Kidney tubule cell (primary cell): ENCODE data around the gene MAN1B1.
A peak's percentile ranks its signal among the peaks of the same experiment; 100 is the strongest.

ENCODE experiments used
- DNase-seq: peaks from one replicate; pipeline ENCODE4 v3.0.0-alpha.2; 2018; ENCODE audit warnings: low spot score

The MAN1B1 gene

DNA sequence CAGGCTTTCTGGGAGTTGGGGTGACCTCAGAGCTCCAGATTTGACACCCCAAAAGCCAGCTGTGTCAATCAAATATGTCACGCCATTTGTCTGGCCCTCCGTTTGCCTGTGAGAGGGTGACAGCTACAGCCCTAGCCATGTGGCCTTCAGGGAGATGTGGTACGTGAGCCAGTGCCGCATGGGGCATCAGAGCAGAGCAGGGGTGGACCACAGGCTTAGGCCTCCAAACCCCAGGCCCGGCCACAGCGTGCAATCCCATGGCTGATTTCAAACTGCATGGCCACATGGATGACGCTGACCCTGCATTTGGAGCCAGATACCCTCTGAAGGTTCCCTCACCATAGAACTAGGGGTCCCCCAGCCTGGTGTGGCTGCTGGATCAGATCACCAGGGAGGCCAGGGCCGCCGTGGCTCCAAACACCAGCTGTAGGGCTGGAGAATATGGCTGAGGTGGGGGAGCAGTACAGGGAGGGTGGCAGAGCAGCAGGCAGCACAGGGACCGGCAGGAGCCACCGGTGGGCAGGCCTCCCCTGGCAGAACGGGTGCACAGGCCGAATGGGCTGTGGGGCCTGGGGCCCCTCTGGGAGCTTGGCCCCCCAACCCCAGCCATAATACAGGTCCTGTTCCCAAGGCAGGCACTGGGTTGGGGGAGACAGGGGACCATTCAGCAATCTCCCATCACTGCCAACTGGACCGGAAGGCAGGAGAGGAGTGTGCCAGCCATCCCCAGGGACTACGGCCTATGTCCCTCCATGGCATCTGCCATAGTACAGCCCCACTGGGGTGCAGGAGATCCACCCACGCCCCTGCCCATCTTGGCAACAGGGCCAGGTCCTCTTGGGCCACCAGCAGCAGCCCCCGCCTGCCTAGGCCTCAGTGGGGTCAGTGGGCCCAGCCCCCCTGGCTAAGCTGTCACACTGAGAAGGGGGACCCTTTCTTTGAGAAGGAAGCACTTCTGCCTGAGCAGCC is 18.0 kb upstream of the MAN1B1 start:
- DNase-seq: no peak

DNA sequence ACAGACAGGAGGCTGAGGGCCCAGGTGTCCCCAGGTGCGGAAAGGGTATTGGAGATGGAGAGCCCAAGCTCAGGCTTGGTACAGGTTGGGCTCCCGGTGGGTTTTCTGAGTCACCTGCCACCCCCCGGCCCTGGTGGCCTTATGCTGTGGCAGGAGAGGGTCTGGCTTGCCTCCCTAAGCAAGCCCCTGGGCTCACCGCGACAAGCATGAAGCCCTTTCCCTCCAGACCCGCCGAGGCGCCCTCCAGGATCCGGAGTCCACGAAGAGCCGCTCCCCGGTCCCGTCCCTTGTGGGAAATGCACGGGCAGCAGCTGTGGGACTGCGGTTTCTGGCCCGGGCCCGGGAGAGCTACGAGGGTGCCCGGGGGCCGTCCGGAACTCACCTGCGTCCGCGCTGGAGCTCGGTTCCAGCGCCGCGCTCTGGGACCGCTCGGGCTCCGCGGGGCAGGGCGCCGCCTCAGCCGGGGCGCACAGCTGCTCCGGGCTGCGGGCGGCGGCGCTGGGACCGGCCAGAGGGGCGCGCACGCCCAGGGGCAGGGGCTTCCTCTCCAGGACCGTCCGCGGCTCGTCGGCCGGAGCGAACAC is 17.2 kb upstream of the MAN1B1 start:
- no peak for DNase-seq

DNA sequence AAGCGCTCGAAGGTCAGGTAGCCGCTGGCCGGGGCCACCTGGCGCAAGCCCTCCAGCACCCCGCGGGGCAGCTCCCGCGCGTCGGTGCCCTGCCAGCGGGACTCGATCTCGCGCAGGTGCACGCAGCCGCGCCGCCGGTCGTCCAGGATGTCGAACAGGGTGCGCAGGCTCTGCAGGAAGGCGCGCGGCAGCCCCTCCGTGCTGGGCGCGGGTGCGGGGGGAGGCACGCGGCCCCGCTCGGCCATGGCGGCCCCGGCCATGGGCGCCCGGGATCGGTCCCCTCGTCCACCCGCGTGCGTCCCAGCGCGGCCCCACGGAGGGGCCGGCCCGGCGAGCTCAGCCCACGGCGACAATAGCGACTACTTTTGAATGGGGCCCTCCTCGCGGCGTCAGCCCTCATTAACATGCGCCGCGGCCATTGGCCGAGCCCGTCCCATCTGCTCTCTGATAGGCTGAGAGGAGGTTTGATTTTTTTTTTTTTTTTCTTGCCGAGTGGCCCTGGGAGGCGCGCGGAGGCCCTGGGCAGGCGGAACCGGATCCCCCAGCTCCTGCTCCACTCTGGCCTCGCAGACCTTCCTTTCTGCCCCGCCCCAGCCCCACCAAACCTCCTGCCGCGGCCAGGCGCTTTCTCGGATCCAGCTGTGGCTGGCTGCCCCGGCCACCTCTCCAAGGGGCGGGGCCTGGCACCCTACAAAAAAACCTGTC is 16.4 kb upstream of the MAN1B1 start, which contains the start of gene SAPCD2:
TSS of gene SAPCD2 (minus strand) at position 357 of the 705 bp plus-strand sequence. CDS start at position 260, 97 bp downstream.
- peak; percentile 93 for DNase-seq

DNA sequence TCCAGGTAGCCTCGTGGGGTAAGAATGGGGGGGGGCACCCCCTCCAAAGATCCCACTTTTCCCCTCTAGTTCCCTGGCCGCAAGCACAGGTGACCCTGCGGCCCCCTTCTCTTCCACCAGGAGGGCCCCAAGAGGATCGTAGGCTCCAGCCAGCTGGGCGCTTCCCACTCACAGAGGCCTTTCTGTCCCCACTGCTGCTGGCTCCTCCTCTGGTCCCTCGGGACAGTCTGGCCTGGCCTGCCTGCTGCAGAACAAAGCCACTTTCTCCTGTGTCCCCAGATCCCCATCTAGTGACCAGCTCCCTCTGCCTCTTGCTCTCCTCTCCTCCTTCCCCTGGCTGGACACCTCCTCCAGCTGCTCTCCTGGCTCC is 15.9 kb upstream of the MAN1B1 start:
- no peak for DNase-seq

DNA sequence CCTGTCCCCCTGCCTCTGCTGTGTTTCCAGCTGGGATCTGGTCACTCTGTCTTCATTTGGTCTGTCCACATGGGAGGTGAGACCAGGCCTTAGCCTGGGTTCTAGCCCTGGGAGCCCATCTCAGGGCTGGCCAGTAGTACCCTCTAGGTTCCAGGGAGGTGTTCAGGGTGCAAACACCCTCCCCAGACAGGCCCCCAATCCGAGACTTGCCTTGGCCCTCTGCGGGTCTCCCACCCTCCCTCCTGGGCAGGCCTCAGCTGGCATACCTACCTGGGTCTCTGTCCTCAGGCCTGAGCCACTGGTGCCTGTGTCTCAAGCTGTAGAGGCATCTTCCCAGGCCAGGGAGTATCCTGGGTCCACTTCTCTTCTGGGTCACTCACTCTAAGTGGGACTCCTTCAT is 15.5 kb upstream of the MAN1B1 start:
- DNase-seq: no peak

DNA sequence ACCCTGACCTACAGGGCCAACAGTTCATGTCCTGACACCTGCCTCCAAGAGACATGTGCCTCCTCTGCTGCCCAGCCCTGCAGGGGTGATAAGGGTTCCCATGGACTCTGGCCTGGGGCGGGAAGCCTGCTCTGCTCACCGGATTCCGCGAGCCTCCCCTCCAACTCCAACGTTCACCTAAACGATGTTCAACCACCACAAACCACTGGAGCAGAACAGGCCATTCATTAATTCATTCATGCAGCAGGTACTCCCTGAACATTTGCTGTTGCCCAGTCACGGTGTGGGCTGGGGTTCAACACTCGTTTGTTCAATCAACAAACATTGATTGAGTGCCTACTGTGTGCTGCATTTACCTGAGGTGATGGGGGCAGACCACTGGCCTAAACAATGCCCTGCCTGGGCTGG is 12.8 kb upstream of the MAN1B1 start:
- no peak for DNase-seq

DNA sequence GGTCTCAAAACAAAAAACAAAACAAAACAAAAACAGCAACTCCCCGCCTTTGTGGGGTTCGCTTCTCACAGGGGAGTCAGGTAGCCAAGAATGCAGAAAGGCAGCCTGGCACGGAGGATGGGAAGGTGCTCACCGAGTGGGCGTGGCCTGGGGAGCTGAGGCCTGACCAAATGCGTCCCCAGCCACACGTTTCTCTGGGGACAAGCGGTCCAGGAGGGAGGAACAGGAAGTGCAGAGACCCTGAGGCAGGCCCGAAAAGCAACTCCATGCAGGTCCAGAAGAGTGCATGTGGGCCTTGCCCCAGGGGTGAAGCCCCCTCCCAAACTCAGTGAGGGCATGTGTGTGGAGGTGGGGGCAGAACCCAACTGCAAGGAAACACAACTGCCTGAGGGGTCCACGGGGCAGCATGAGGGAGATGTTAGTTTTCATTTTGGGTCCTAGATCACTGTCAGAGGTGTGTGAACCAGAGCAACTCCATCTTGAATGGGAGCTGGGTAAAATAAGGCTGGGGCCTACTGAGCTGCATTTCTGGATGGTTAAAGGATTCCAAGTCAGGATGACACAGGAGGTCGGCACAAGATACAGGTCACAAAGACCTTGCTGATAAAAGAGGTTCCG is 12.0 kb upstream of the MAN1B1 start:
- no peak for DNase-seq

DNA sequence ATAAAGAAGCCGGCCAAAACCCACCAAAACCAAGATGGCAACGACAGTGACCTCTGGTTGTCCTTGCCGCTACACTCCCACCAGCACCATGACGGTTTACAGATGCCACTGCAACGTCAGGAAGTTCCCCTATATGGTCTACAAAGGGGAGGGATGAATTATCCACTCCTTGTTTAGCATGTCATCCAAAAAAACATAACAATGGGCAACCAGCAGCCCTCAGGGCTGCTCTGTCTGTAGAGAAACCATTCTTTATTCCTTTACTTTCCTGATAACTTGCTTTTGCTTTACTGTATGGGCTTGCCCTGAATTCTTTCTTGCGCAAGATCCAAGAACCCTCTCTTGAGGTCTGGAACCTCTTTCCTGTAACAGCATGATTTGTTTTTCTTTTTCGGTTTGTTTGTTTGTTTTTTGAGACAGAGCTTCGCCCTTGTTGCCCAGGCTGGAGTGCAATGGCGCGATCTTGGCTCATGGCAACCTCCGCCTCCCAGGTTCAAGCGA is 11.5 kb upstream of the MAN1B1 start:
- no peak for DNase-seq

DNA sequence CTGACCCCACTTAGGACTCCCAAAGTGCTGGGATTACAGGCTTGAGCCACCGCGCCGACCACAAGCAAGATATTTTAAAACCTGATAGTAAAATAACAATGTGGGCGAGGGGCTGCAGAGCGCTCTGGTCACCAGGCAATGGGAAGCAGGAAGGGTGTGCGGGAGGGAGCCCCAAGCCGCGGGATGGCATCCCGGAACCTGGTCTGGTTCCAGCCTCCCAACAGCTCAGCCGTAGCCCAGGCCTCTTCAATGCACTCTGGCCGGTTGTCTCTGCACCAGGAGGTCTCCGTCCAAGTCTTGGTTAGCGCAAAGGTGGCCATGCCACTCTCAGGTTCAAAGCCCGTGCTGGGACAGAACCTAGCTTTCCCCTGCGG is 10.2 kb upstream of the MAN1B1 start:
- no peak for DNase-seq

DNA sequence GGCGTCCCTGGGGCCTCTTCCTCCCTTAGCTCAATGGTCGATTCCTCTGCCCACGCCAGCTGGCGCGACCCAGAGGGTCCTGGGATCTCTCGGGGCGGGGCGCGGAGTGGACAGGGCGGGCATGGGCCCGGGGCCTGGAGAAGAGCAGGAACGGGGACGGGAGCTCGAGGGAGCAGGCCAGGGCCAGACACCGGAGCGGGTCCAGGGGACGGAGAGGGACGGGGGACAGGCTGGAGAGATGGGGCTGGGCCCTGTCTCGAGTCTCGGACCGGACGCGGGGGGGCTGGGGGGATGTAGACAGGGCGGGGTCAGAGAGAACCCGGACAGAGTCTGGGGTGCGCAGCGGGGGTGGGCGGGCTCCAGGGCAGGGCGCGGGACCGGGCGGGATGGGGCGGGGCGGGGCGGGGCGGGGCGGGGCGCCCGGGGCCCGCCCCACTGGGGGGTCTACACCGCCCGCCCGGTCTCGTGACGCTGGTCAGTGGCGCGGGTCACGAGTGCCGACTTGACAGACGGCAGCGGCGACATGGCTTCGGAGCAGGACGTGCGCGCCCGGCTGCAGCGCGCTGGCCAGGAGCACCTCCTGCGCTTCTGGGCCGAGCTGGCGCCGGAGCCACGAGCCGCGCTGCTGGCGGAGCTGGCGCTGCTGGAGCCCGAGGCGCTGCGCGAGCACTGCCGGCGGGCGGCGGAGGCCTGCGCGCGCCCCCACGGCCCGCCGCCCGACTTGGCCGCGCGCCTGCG is 9.6 kb upstream of the MAN1B1 start, which contains the start of gene UAP1L1:
TSS of gene UAP1L1 (plus strand) at position 508 of the 738 bp plus-strand sequence. CDS start at position 524, 16 bp downstream.
- peak; percentile 47 for DNase-seq

DNA sequence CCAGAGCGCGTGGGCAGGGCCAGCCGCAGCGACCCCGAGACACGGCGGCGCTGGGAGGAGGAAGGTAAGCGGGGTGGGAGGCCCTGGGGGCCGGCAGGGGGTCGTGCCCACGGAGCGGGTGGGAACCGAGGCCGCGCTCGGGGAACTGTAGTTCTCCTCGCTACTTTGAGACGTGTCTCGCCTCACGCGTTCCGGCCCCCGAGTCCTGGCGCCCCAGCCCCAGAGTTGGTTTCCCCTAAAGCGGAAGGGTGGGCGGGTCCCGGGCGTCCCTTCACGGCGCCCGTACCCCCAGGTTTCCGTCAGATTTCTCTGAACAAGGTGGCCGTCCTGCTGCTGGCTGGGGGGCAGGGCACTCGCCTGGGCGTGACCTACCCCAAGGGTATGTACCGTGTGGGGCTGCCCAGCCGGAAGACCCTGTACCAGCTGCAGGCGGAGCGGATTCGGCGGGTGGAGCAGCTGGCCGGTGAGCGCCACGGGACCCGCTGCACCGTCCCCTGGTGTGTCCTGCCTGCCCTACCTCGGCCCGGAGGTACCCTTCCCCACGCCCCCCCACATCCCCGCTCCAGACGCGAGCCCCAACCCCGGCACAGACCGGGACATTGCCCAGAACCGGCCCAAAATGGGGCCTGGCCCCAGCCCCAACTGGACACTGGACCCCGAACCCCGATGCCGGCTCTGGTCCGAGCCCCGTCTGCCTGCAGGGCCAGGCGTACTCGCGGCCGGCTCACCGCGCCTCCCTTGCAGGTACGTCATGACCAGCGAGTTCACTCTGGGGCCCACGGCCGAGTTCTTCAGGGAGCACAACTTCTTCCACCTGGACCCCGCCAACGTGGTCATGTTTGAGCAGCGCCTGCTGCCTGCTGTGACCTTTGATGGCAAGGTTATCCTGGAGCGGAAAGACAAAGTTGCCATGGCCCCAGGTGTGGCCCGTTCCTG is 8.8 kb upstream of the MAN1B1 start:
- DNase-seq: peak; percentile 28

DNA sequence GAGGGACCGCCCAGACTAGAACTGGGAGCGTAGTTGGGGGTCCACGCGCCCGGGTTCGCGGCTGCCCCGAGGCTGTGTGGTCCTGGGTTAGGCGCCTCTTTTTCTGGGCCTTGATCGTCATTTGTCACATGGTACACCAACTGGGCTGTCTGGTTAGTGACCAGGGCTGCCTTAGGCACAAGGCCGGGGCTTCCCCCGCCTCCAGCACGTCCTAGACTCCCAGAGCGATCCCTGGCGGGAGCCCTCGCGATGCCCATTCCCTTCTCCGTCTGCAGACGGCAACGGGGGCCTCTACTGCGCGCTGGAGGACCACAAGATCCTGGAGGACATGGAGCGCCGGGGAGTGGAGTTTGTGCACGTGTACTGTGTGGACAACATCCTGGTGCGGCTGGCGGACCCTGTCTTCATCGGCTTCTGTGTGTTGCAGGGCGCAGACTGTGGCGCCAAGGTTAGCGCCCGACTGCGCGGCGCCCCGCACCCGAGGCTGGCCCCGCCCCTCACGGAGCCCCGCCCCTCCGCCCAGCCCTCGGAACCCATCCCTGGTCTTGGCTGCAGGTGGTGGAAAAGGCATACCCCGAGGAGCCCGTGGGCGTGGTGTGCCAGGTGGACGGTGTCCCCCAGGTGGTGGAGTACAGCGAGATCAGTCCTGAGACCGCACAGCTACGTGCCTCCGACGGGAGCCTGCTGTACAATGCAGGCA is 7.9 kb upstream of the MAN1B1 start:
- DNase-seq: no peak

DNA sequence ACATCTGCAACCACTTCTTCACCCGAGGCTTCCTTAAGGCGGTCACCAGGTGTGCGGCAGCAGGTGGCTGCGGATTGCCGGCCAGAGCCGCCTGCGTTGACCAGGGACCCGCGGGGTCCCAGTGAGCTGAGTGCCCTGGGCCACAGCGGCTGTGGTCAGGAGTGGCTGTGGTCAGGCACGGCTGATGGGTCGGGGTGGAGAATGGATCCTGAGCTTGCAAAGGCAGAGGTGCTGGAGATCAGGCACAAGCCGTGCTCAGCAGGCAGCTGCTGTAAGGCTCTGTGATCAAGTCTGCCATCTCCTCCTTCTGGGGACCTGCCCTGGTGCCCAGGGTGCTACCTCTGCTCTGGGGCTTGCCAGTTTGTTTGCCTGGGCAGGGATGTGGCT is 7.4 kb upstream of the MAN1B1 start:
- no peak for DNase-seq

DNA sequence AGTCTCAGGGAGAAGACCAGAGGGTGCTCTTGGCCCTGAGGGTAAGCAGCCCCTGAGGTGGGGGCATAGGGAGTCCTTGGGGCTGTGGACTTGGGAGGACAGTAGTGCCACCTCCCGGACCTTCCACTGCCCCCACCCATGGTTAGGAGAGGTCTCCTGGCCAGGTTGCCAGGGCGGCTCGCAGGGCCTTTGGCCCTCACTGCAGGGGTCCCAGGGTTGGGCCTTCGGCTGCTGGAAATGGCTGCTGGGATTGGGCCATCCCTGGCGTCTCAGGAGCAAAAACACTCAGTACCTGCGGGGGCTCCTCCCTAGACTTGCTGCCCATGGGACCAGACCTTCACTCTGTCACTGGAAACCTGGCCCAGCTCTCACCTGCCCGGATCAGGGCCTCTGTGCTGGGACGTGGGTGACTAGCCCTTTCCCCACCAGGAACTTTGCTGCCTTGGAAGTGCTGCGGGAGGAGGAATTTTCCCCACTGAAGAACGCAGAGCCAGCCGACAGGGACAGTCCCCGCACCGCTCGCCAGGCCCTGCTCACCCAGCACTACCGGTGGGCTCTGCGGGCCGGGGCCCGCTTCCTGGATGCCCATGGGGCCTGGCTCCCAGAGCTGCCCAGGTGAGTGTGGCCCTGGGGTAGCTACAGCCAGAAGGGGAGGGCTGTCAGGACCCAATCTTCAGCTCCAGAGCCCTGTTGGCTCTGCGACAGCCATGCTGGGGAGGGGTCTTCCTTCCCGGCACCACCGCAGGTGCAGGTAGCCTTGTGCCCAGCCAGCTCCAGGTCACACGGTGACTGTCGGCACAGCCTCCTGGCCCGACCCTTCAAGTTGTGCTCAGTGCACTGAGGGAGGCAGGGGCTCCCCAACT is 6.3 kb upstream of the MAN1B1 start:
- no peak for DNase-seq

DNA sequence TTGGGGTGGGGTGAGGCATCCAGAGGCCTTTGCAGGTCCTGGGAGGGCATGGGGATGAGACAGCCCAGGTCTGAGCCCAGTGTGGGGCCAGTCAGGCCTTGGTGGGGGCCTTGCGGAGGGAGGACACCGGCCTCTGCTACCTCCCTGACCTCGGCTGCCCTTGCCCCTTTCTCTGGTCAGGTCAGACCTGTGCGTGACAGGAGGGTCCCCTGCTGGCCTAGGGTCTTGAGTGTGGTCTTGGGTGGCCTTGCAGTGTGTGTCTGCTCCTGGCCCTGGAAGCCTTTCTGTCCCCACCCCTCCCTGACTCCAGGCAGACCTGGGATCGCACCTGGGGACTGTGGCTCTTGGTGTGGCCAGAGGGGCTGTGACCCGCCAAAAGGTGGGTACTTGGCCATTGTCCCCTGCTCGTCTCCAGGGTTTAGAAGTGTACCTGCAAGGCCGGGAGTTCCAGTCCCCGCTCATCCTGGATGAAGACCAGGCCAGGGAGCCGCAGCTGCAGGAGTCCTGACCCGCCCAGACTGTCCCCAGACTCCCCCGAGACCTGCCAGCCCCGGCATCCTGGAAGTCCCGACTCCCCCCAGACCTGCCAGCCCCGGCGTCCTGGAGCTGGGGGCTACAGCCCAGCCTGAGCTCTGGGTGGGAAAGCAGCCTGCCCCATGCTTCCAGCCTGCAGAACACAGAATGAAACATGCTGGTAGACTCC is 4.4 kb upstream of the MAN1B1 start:
- no peak for DNase-seq

DNA sequence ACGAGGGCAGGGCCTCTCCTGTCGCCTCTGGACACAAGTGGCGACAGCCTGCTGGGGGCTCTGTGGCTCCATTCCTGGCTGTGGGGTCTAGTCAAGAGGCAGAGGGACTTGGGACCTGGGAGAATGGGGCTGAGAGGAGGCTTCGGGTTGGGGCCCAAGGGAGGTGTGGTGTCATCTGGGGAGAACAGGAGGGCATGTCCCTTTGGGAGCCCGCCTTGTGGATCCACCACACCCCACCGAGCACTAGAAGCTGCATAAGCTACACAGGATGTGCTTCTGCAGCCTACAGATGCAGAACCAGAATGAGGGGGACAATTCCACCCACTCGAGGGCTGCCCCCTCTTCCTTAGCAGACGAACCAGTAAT is 3.9 kb upstream of the MAN1B1 start:
- DNase-seq: no peak

DNA sequence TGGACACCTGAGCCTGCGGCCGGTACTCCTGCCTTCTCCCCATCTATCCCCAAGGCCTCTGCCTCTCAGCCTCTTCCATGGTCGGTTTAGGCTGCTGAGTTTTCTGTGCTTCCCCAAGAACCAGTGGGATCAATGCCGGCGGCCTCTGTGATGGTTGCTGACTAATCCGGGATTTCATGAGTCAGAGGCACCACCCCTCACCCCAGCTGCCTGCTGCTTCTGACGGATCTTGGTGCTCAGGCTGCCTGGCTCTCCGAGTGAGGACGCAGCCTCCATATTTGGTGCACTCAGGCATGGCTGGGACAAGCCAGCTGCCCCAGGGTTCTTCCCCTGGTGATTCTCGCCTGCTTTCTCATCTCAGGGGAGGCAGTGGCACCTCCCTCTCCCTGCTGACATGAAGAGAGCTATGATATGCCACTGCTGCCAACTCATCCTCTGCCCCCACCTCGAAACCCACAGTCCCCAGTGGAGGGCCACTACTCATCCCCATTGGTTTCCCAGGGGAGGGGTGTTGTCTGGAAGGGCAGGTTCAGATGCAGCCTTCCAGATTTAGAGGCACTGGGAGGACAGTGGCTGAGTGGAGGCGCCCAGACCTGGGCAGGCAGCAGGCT is 3.3 kb upstream of the MAN1B1 start:
- DNase-seq: peak; percentile 100

DNA sequence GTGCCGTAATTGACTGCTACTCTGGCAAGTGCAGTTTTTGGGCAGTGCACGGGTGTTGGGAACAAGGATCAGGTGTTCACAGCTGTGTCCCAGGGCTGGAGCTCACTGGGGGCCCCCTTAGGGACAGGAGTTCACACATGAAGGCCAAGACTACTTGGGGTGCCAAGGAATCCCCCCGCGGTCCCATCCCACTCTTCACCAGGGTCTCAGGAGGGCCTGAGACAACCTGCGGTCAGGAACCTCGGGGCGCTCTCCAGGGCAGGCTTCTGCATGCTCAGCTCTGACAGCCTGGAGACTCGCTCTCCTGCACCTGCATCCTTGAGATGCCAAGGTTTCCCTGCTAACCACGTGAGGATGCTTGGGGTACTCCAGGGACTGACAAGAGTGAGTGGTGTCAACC is 2.3 kb upstream of the MAN1B1 start:
- peak; percentile 22 for DNase-seq
